Astrocyte (in vitro differentiated cells and primary cell): ENCODE measurements around the gene GOLGA8J. TPM values are rescaled to one million over a fixed set of nuclear protein-coding genes. Genes with fewer than 3 reads are reported as not detected.

Experiments
- total RNA-seq: library from RNA; stranded (reverse); gene quantifications from 2 replicates; pipeline ENCODE4 v1.2.1, GENCODE V29; 2021

The GOLGA8J gene
- total RNA-seq, 1 donor from 2014 or later: not detected

Other genes with a start within 250 kb of the GOLGA8J start
- gene GOLGA8T, start 52.1 kb downstream of the GOLGA8J start, total RNA-seq: 0.32 TPM in 1 of 2 replicates, not detected in the other